OCI-LY1 (cell line): ENCODE measurements around the gene MEIS1.

Experiments used
- CTCF ChIP-seq: fragments of 200-600 bp; sonication (generic), shearing (Covaris generic); IDR thresholded peaks from 2 replicates; pipeline ENCODE4 v1.5.1; 2017; ENCODE audit warnings: mild to moderate bottlenecking, antibody characterized with exemption, low read length, moderate library complexity, mixed read lengths
- EZH2 ChIP-seq: fragments of 200-600 bp; sonication (generic), shearing (Covaris generic); IDR thresholded peaks from 2 replicates; pipeline ENCODE4 v1.8.0; 2017; ENCODE audit warnings: borderline replicate concordance, mixed run types, mild to moderate bottlenecking, antibody characterized with exemption, low read length, moderate library complexity, mixed read lengths

- TF ChIP-seq CTCF (no peak), EZH2 (no peak)
Observed at GRCh38 chr2:66543257-66543767, 108.4 kb downstream of the MEIS1 start.
